IMR-90 (cell line): ENCODE results near the gene GUCY1A2. TPM values are rescaled to one million over a fixed set of nuclear protein-coding genes. Genes with fewer than 3 reads are reported as not detected.

Source experiments
- ATAC-seq: fragments of 200-7000 bp; cut with Tn5 transposase; 2 replicates; pipeline ENCODE4 v1.9.1; 2020; ENCODE audit warnings: low read depth, mild to moderate bottlenecking, moderate library complexity
- BruUV-seq: library from RNA; stranded (reverse); fragments of 400-500 nt; replicated peaks from 2 replicates; lab custom pipeline; 2021; lab: Mats Ljungman, UMichigan
- CTCF ChIA-PET: fragments of 300-600 bp; formaldehyde crosslinking; extraction: SDS; loops from one replicate; lab custom pipeline; 2021; ENCODE audit warnings: antibody characterized with exemption; lab: Yijun Ruan, JAX
- POLR2A ChIA-PET: fragments of 300-600 bp; sonication (Branson Sonifier 250); formaldehyde crosslinking; loops from one replicate; lab custom pipeline; 2022; ENCODE audit warnings: antibody characterized with exemption; ENCODE audit not compliant: unreplicated experiment; lab: Charles Lee
- DNase-seq: peaks from one replicate; pipeline ENCODE4 v3.0.0; 2013
- H2AFZ ChIP-seq: replicated peaks from 2 replicates; pipeline ENCODE3; 2013; ENCODE audit warnings: low read length, mild to moderate bottlenecking; ENCODE audit not compliant: poor library complexity
- H2AK5ac ChIP-seq: 2 replicates; pipeline ENCODE4 v1.6.1; 2013; ENCODE audit warnings: low read depth, low read length, inconsistent platforms
- H2AK9ac ChIP-seq: replicated peaks from 2 replicates; pipeline ENCODE3; 2013; ENCODE audit warnings: mild to moderate bottlenecking, low read depth, low read length, moderate library complexity; ENCODE audit not compliant: poor library complexity
- H2BK120ac ChIP-seq: 2 replicates; pipeline ENCODE4 v1.6.1; 2013; ENCODE audit warnings: low read depth, low read length, inconsistent platforms
- H2BK15ac ChIP-seq: 3 replicates; pipeline ENCODE4 v1.6.1; 2013; ENCODE audit warnings: low read depth, low read length, inconsistent platforms
- H2BK20ac ChIP-seq: 2 replicates; pipeline ENCODE4 v1.6.1; 2013; ENCODE audit warnings: low read depth, mild to moderate bottlenecking, inconsistent platforms, low read length, moderate library complexity
- H2BK5ac ChIP-seq: 2 replicates; pipeline ENCODE4 v1.6.1; 2013; ENCODE audit warnings: mild to moderate bottlenecking, low read depth, low read length, inconsistent platforms; ENCODE audit not compliant: poor library complexity, severe bottlenecking
- H3K14ac ChIP-seq: replicated peaks from 2 replicates; pipeline ENCODE4 v1.6.1; 2013; ENCODE audit warnings: low read depth, low read length, inconsistent platforms
- H3K18ac ChIP-seq: 2 replicates; pipeline ENCODE4 v1.6.1; 2013; ENCODE audit warnings: low read depth, low read length, control low read depth
- H3K23ac ChIP-seq: 2 replicates; pipeline ENCODE4 v1.6.1; 2013; ENCODE audit warnings: low read depth, low read length, inconsistent platforms
- H3K27ac ChIP-seq: 2 replicates; pipeline ENCODE4 v1.5.1; 2013; ENCODE audit warnings: mild to moderate bottlenecking, control low read depth, low read length; ENCODE audit not compliant: insufficient read depth
- H3K27me3 ChIP-seq: 2 replicates; pipeline ENCODE4 v1.6.1; 2013; ENCODE audit warnings: low read length; ENCODE audit not compliant: control insufficient read depth, insufficient read depth
- H3K36me3 ChIP-seq: 2 replicates; pipeline ENCODE4 v1.6.1; 2013; ENCODE audit warnings: low read length, mixed read lengths; ENCODE audit not compliant: control insufficient read depth, insufficient read depth
- H3K4ac ChIP-seq: 2 replicates; pipeline ENCODE4 v1.6.1; 2013; ENCODE audit warnings: low read depth, low read length, inconsistent platforms
- H3K4me1 ChIP-seq: 2 replicates; pipeline ENCODE4 v1.6.1; 2013; ENCODE audit warnings: low read length, mixed read lengths; ENCODE audit not compliant: control insufficient read depth, insufficient read depth
- H3K4me2 ChIP-seq: 2 replicates; pipeline ENCODE4 v1.6.1; 2013; ENCODE audit warnings: low read depth, mild to moderate bottlenecking, control low read depth, low read length, moderate library complexity
- H3K4me3 ChIP-seq: 2 replicates; pipeline ENCODE4 v1.5.1; 2013; ENCODE audit warnings: low read depth, mild to moderate bottlenecking, control low read depth, low read length, moderate library complexity; ENCODE audit not compliant: insufficient read depth
- H3K56ac ChIP-seq: 2 replicates; pipeline ENCODE4 v1.6.1; 2013; ENCODE audit warnings: low read length, inconsistent platforms; ENCODE audit not compliant: insufficient read depth; ENCODE audit errors: extremely low read depth
- H3K79me1 ChIP-seq, 2 experiments: 2 replicates each; pipeline ENCODE4 v1.6.1; 2013; ENCODE audit warnings: low read length in 2 of 2, inconsistent platforms in 1 of 2, low read depth in 1 of 2
- H3K9ac ChIP-seq: 2 replicates; pipeline ENCODE4 v1.6.1; 2013; ENCODE audit warnings: low read depth, low read length, control low read depth
- H3K9me1 ChIP-seq: 2 replicates; pipeline ENCODE4 v1.6.1; 2013; ENCODE audit warnings: low read length, inconsistent platforms; ENCODE audit not compliant: insufficient read depth
- H3K9me3 ChIP-seq: 2 replicates; pipeline ENCODE4 v1.6.1; 2013; ENCODE audit warnings: low read length; ENCODE audit not compliant: control insufficient read depth, insufficient read depth
- H4K20me1 ChIP-seq: 2 replicates; pipeline ENCODE4 v1.6.1; 2013; ENCODE audit warnings: low read length, inconsistent platforms; ENCODE audit not compliant: insufficient read depth
- H4K5ac ChIP-seq: 2 replicates; pipeline ENCODE4 v1.6.1; 2013; ENCODE audit warnings: mild to moderate bottlenecking, low read depth, low read length, control low read depth
- H4K8ac ChIP-seq, 2 experiments: 2 replicates each; pipeline ENCODE4 v1.6.1; 2013; ENCODE audit warnings: low read depth in 2 of 2, low read length in 2 of 2, control low read depth in 1 of 2, inconsistent platforms in 1 of 2
- H4K91ac ChIP-seq: 2 replicates; pipeline ENCODE4 v1.6.1; 2013; ENCODE audit warnings: low read depth, low read length, inconsistent platforms; ENCODE audit not compliant: insufficient read depth
- ELK1 ChIP-seq: fragments of 150-350 bp; IDR thresholded peaks from 2 replicates; pipeline ENCODE4 v1.6.1; 2016; ENCODE audit warnings: low read depth, mild to moderate bottlenecking, low read length, moderate library complexity, borderline replicate concordance
- FOS ChIP-seq: fragments of 150-350 bp; IDR thresholded peaks from 2 replicates; pipeline ENCODE4 v1.6.1; 2016; ENCODE audit warnings: low read depth, low read length
- MAFK ChIP-seq: IDR thresholded peaks from 2 replicates; pipeline ENCODE4 v1.6.1; 2012; ENCODE audit warnings: low read depth, low read length, improper control_type of control experiment
- RAD21 ChIP-seq: IDR thresholded peaks from 2 replicates; pipeline ENCODE4 v1.6.1; 2012; ENCODE audit warnings: low read length, improper control_type of control experiment
- RCOR1 ChIP-seq: IDR thresholded peaks from 2 replicates; pipeline ENCODE4 v1.6.1; 2012; ENCODE audit warnings: mild to moderate bottlenecking, low read length, improper control_type of control experiment; ENCODE audit not compliant: insufficient replicate concordance
- WGBS, 2 experiments: methylation state at CpG; one replicate each; pipeline versions ENCODE4 v1.1.5 to v1.1.7; 2013; ENCODE audit warnings: missing lambda C conversion rate in 2 of 2; ENCODE audit not compliant: insufficient read length in 1 of 2; ENCODE audit errors: extremely low coverage in 2 of 2; 5-methylcytosine and 5-hydroxymethylcytosine counted together
- dilution Hi-C: fragments of 300-500 bp; cut with HindIII; formaldehyde crosslinking; loops from one replicate; pipeline ENCODE4 v1.14.3; 2018; ENCODE audit warnings: low sequenced_read_pairs; ENCODE audit not compliant: unreplicated experiment
- in situ Hi-C: fragments of 300-500 bp; cut with MboI; formaldehyde crosslinking; loops from 3 replicates; pipeline ENCODE4 v1.14.3; 2019; ENCODE audit warnings: low sequenced_read_pairs, inconsistent platforms, mixed read lengths
- intact Hi-C: fragments of 100-400 bp; cut with micrococcal nuclease; formaldehyde crosslinking; loops from 2 replicates; pipeline ENCODE4 v1.10.0; 2022
- polyA plus RNA-seq, 3 experiments: library from polyadenylated mRNA; depleted of rRNA; stranded (reverse); fragments of >200 nt; gene quantifications; 2 replicates each; pipeline ENCODE4 v1.2.3, GENCODE V29; 2012; ENCODE audit warnings: low replicate concordance in 1 of 3
- total RNA-seq: library from RNA; depleted of rRNA; stranded (reverse); fragments of >200 nt; gene quantifications from 2 replicates; pipeline ENCODE4 v1.2.3, GENCODE V29; 2012

The GUCY1A2 gene
- total and polyA plus RNA-seq, 2 of the 4 experiments (the other 2 are of a cell fraction) = under 0.01 to 0.03 TPM

- no peak overlapping the region for H3K14ac ChIP-seq
- H2BK120ac ChIP-seq = no peak overlapping the region
- no peak overlapping the region for H4K5ac ChIP-seq
- no peak overlapping the region for H3K27ac ChIP-seq
- H3K4me3 ChIP-seq = no peak overlapping the region
- no peak overlapping the region for H2AFZ ChIP-seq
- H2AK9ac ChIP-seq = no peak overlapping the region
- DNase-seq (no peak), ATAC-seq (no peak)
- no peak overlapping the region for H4K8ac ChIP-seq
- no peak overlapping the region for H3K4ac ChIP-seq
- dilution Hi-C loops = no loop called here
- no peak overlapping the region for H3K56ac ChIP-seq
- no peaks in the 10 kb centered on the region for H3K9me3 ChIP-seq
- no peak for TF ChIP-seq MAFK
- TF ChIP-seq RCOR1 = no peak
- TF ChIP-seq ELK1 = no peak
- no peak for TF ChIP-seq RAD21
- TF ChIP-seq FOS = no peak
- H2BK5ac ChIP-seq = no peak overlapping the region
- H3K18ac ChIP-seq = no peak overlapping the region
- H3K9ac ChIP-seq = no peak overlapping the region
- H3K79me1 ChIP-seq = no peaks in the 10 kb centered on the region
- no TSS peak for BruUV-seq
- no peaks in the 10 kb centered on the region for H3K36me3 ChIP-seq
- no peak overlapping the region for H2BK20ac ChIP-seq
- ChIA-PET POLR2A (no interaction called here), CTCF (no interaction called here)
- no peaks in the 10 kb centered on the region for H3K4me1 ChIP-seq
- intact Hi-C loops = no loop called here
- H3K23ac ChIP-seq = no peak overlapping the region
- no CpG with 5 or more reads among the region's 5 CpGs for WGBS, 2 experiments
- no peak overlapping the region for H2BK15ac ChIP-seq
- H3K4me2 ChIP-seq = no peak overlapping the region
- no peaks in the 10 kb centered on the region for H3K9me1 ChIP-seq
- H4K91ac ChIP-seq = no peak overlapping the region
- no peak overlapping the region for H2AK5ac ChIP-seq
- H3K27me3 ChIP-seq = no peaks in the 10 kb centered on the region
- in situ Hi-C loops = no loop called here
- no peaks in the 10 kb centered on the region for H4K20me1 ChIP-seq
Measured at GRCh38 chr11:106818443-106818842, 199.8 kb downstream of the GUCY1A2 start.
